Measurements from ENCODE around the gene CRIM1. TPM values are rescaled to one million over a fixed set of nuclear protein-coding genes. Genes with fewer than 3 reads are reported as not detected.

CRIM1 gene
- total and polyA plus RNA-seq, 2 experiments from 2014 or later, result 10.5 to 36.4 TPM

GRCh38 chr2:36487947-36488346 is 132.4 kb downstream of the CRIM1 start (continued):
- no peak for TF ChIP-seq ZNF462 (CRISPR knock-in tag; IDR thresholded peaks at IDR 0.05)
- TF ChIP-seq STAT1 (IDR thresholded peaks at IDR 0.05; ENCODE audit: unreplicated experiment), result no peak
- TF ChIP-seq ETS1 (IDR thresholded peaks at IDR 0.05), result no peak
- TF ChIP-seq EZH2phosphoT487 (IDR thresholded peaks at IDR 0.05; ENCODE audit: unreplicated experiment), result no peak
- TF ChIP-seq CTCF (conservative IDR thresholded peaks at IDR 0.05; ENCODE audit: low read depth in 2 of 2), result no peak

GRCh38 chr2:36489281-36489680 is 133.7 kb downstream of the CRIM1 start:
- Histone ChIP-seq H4K20me1 (replicated peaks; ENCODE audit: insufficient read depth) (no peaks in the 10 kb centered on the region), H3K27ac (ENCODE audit: low read depth) (no peak overlapping the region), H3K9me2 (ENCODE audit: insufficient read depth) (no peaks in the 10 kb centered on the region), H3K27me3 (ENCODE audit: insufficient read depth) (no peaks in the 10 kb centered on the region), H3K4me3 (no peak overlapping the region), H3K79me2 (replicated peaks; ENCODE audit: insufficient read depth) (0 out of 2 replicates have a peak, but pooled peaks cover 5% of the 10 kb centered on the region), H3K4me2 (no peak overlapping the region), H3F3A (replicated peaks; ENCODE audit: low read depth) (no peaks in the 10 kb centered on the region), H2AFZ (no peak overlapping the region), H3K4me1 (ENCODE audit: insufficient read depth) (peaks cover 10% of the 10 kb centered on the region), H3K36me3 (ENCODE audit: insufficient read depth) (no peaks in the 10 kb centered on the region)
- Mint-ChIP-seq H3K36me3 (ENCODE audit: low read depth) (peaks cover 7% of the 10 kb centered on the region; the same call in 2 of the 3 replicates), H3K4me1 (peaks cover 23% of the 10 kb centered on the region), H3K4me3 (no peak overlapping the region), H3K27ac (no peak overlapping the region), H3K27me3 (ENCODE audit: insufficient read depth, low read depth, poor library complexity) (peaks cover 1% of the 10 kb centered on the region), H3K9me3 (no peaks in the 10 kb centered on the region)
- DNase-seq (ENCODE audit: low spot score), result no peak
- ATAC-seq, result no peak
- TF ChIP-seq ZNF462 (CRISPR knock-in tag; IDR thresholded peaks at IDR 0.05), result no peak
